ENCODE results near the gene PLEKHH3.

Gene PLEKHH3

GRCh38 chr17:42704490-42704836, 27.7 kb upstream of the PLEKHH3 start:
- Histone ChIP-seq H3K14ac (ENCODE audit: low read length) (no peak overlapping the region), H4K8ac (ENCODE audit: low read depth, low read length) (no peak overlapping the region), H2BK5ac (ENCODE audit: low read depth, low read length, poor library complexity) (no peak overlapping the region), H3K4me1 (ENCODE audit: control insufficient read depth in 1 of 2, insufficient read depth in 2 of 2, low read length in 2 of 2) (no peaks in the 10 kb centered on the region), H2AK5ac (ENCODE audit: low read length) (no peak overlapping the region), H3K18ac (ENCODE audit: low read length) (no peak overlapping the region), H2AFZ (ENCODE audit: insufficient read depth, low read length, poor library complexity) (no peak overlapping the region), H2BK120ac (ENCODE audit: insufficient read depth, low read length, poor library complexity) (no peak overlapping the region), H3K27ac (ENCODE audit: low read depth, low read length) (no peak overlapping the region), H3K9ac (ENCODE audit: low read length) (no peak overlapping the region), H3K27me3 (ENCODE audit: insufficient read depth, low read length) (no peaks in the 10 kb centered on the region), H2BK12ac (ENCODE audit: low read length) (no peak overlapping the region), H4K12ac (ENCODE audit: low read depth, low read length) (no peak overlapping the region), H3K4me3 (ENCODE audit: low read depth, low read length) (no peak overlapping the region), H3K36me3 (ENCODE audit: control insufficient read depth in 1 of 2, insufficient read depth in 2 of 2, low read length in 2 of 2) (peaks cover 39 to 60% of the 10 kb centered on the region in 2 experiments), H4K91ac (ENCODE audit: low read depth, low read length) (no peak overlapping the region), H3K4ac (ENCODE audit: low read depth, low read length) (no peak overlapping the region), H3K23ac (ENCODE audit: low read length) (no peak overlapping the region), H3K79me2 (ENCODE audit: control insufficient read depth, insufficient read depth, low read length, poor library complexity) (no peaks in the 10 kb centered on the region), H3K79me1 (ENCODE audit: low read length) (no peaks in the 10 kb centered on the region), H3K9me3 (ENCODE audit: insufficient read depth, low read depth, low read length) (no peaks in the 10 kb centered on the region), H3K4me2 (ENCODE audit: low read length) (no peak overlapping the region)
- no peak for DNase-seq
- WGBS (ENCODE audit: extremely low coverage, insufficient coverage, insufficient read length), result no CpG with 5 or more reads among the region's 5 CpGs

DNA sequence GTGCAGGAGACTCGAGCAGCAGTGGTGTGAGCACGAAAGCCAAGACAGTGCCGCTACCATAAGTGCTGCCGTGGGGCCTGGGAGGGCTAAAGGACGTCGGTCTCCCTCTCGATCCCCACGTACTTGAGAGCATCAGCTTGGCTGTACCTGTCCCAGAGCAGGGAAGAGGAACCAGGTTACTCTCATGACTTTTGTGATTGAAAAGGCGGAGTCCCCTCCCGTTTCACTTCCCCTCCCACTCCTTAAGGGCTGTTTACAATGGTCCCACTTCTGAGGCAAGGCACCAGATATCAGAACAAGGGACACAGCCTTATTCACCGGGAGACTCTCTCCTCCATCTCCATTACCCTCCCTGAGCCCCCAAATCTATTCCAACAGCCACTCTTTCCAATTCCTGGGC, 25.7 kb upstream of the PLEKHH3 start:
- Histone ChIP-seq H3K36me3 (ENCODE audit: control insufficient read depth in 1 of 2, insufficient read depth in 2 of 2, low read length in 2 of 2) (peaks cover 31 to 48% of the 10 kb centered on the region in 2 experiments), H3K9ac (ENCODE audit: low read length) (no peak overlapping the region), H2BK120ac (ENCODE audit: insufficient read depth, low read length, poor library complexity) (no peak overlapping the region), H4K91ac (ENCODE audit: low read depth, low read length) (no peak overlapping the region), H3K79me2 (ENCODE audit: control insufficient read depth, insufficient read depth, low read length, poor library complexity) (no peaks in the 10 kb centered on the region), H4K8ac (ENCODE audit: low read depth, low read length) (no peak overlapping the region), H3K4me2 (ENCODE audit: low read length) (no peak overlapping the region), H3K4me3 (ENCODE audit: low read depth, low read length) (no peak overlapping the region), H3K79me1 (ENCODE audit: low read length) (no peaks in the 10 kb centered on the region), H3K18ac (ENCODE audit: low read length) (no peak overlapping the region), H3K27me3 (ENCODE audit: insufficient read depth, low read length) (no peaks in the 10 kb centered on the region), H4K12ac (ENCODE audit: low read depth, low read length) (no peak overlapping the region), H3K9me3 (ENCODE audit: insufficient read depth, low read depth, low read length) (no peaks in the 10 kb centered on the region), H3K4me1 (ENCODE audit: control insufficient read depth in 1 of 2, insufficient read depth in 2 of 2, low read length in 2 of 2) (no peaks in the 10 kb centered on the region), H3K14ac (ENCODE audit: low read length) (no peak overlapping the region), H3K27ac (ENCODE audit: low read depth, low read length) (no peak overlapping the region), H2BK12ac (ENCODE audit: low read length) (no peak overlapping the region), H2BK5ac (ENCODE audit: low read depth, low read length, poor library complexity) (no peak overlapping the region), H3K4ac (ENCODE audit: low read depth, low read length) (no peak overlapping the region), H2AFZ (ENCODE audit: insufficient read depth, low read length, poor library complexity) (no peak overlapping the region), H3K23ac (ENCODE audit: low read length) (no peak overlapping the region), H2AK5ac (ENCODE audit: low read length) (no peak overlapping the region)
- no CpG with 5 or more reads among the region's 11 CpGs for WGBS (ENCODE audit: extremely low coverage, insufficient coverage, insufficient read length)
- DNase-seq, result no peak

DNA sequence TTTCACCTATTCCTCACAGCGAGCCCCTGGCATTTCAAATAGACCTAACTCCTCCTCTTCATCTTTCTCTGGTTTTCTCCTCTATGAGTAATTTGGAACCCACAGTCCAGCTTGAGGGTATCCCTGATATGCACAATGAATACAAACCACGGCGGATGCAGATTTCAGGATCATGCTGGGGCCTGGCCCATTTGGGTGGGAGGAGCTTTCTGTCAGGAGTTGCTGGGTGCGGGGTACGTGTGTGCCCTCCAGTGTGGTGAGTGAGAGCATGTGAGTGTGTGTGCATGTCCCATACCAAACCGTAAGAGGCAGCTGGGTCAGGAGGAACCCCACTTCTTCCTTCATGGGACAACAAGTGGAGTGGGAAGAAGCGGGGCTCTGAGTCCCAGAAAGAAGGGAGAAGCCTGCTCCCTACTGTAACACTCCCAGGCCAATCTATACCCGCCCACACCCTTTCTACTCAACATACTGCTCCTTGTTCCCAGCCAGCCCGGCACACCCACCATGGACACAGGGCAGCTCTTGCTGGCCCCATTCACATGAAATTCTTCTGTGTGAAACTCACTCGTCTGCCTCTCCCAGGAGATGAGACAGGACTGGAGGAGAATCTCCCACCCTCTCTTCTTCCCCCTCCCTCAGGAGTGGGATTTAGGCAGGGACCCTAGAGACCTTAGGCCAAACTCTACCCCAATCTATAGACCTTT, 23.9 kb upstream of the PLEKHH3 start:
- H3K9ac ChIP-seq (ENCODE audit: low read length), result no peak overlapping the region
- H3K14ac ChIP-seq (ENCODE audit: low read length), result no peak overlapping the region
- no peak overlapping the region for H2AFZ ChIP-seq (ENCODE audit: insufficient read depth, low read length, poor library complexity)
- H3K79me1 ChIP-seq (ENCODE audit: low read length), result no peaks in the 10 kb centered on the region
- no peaks in the 10 kb centered on the region for H3K4me1 ChIP-seq (ENCODE audit: control insufficient read depth in 1 of 2, insufficient read depth in 2 of 2, low read length in 2 of 2)
- H2BK12ac ChIP-seq (ENCODE audit: low read length), result no peak overlapping the region
- no peaks in the 10 kb centered on the region for H3K79me2 ChIP-seq (ENCODE audit: control insufficient read depth, insufficient read depth, low read length, poor library complexity)
- H3K4me3 ChIP-seq (ENCODE audit: low read depth, low read length), result no peak overlapping the region
- no peak for DNase-seq
- no peak overlapping the region for H3K4me2 ChIP-seq (ENCODE audit: low read length)
- peaks cover 24 to 38% of the 10 kb centered on the region in 2 experiments for H3K36me3 ChIP-seq (ENCODE audit: control insufficient read depth in 1 of 2, insufficient read depth in 2 of 2, low read length in 2 of 2)
- no peak overlapping the region for H3K27ac ChIP-seq (ENCODE audit: low read depth, low read length)
- no peak overlapping the region for H4K12ac ChIP-seq (ENCODE audit: low read depth, low read length)
- no peak overlapping the region for H3K23ac ChIP-seq (ENCODE audit: low read length)
- H4K8ac ChIP-seq (ENCODE audit: low read depth, low read length), result no peak overlapping the region
- H3K27me3 ChIP-seq (ENCODE audit: insufficient read depth, low read length), result no peaks in the 10 kb centered on the region
- H2BK5ac ChIP-seq (ENCODE audit: low read depth, low read length, poor library complexity), result no peak overlapping the region
- peaks cover 1% of the 10 kb centered on the region for H3K9me3 ChIP-seq (ENCODE audit: insufficient read depth, low read depth, low read length)
- no peak overlapping the region for H3K18ac ChIP-seq (ENCODE audit: low read length)
- WGBS (ENCODE audit: extremely low coverage, insufficient coverage, insufficient read length), result no CpG with 5 or more reads among the region's 10 CpGs
- H4K91ac ChIP-seq (ENCODE audit: low read depth, low read length), result no peak overlapping the region
- no peak overlapping the region for H2AK5ac ChIP-seq (ENCODE audit: low read length)
- H2BK120ac ChIP-seq (ENCODE audit: insufficient read depth, low read length, poor library complexity), result no peak overlapping the region
- H3K4ac ChIP-seq (ENCODE audit: low read depth, low read length), result no peak overlapping the region

DNA sequence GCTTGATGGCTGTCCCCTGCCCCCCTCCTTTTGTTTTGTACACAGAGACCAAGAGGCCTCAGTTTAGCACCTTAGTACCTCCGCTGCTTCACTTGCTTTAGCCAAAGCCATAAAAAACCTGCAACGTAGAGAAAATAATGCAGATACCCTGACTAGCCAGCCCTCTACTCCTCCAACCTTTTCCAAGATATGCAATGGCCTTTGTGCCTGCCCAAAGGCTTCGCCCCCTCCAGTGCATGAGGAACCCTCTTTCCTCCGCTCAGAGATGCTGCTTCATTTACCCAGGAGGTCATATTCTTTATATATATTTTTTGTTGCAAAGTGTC, 22.6 kb upstream of the PLEKHH3 start:
- Histone ChIP-seq H3K4me1 (ENCODE audit: control insufficient read depth in 1 of 2, insufficient read depth in 2 of 2, low read length in 2 of 2) (no peaks in the 10 kb centered on the region), H4K91ac (ENCODE audit: low read depth, low read length) (no peak overlapping the region), H2BK12ac (ENCODE audit: low read length) (no peak overlapping the region), H2BK5ac (ENCODE audit: low read depth, low read length, poor library complexity) (no peak overlapping the region), H3K4me2 (ENCODE audit: low read length) (no peak overlapping the region), H3K4me3 (ENCODE audit: low read depth, low read length) (no peak overlapping the region), H4K12ac (ENCODE audit: low read depth, low read length) (no peak overlapping the region), H4K8ac (ENCODE audit: low read depth, low read length) (no peak overlapping the region), H3K27me3 (ENCODE audit: insufficient read depth, low read length) (no peaks in the 10 kb centered on the region), H3K18ac (ENCODE audit: low read length) (no peak overlapping the region), H2AFZ (ENCODE audit: insufficient read depth, low read length, poor library complexity) (no peak overlapping the region), H3K9ac (ENCODE audit: low read length) (no peak overlapping the region), H3K9me3 (ENCODE audit: insufficient read depth, low read depth, low read length) (peaks cover 1% of the 10 kb centered on the region), H3K27ac (ENCODE audit: low read depth, low read length) (no peak overlapping the region), H2BK120ac (ENCODE audit: insufficient read depth, low read length, poor library complexity) (no peak overlapping the region), H3K14ac (ENCODE audit: low read length) (no peak overlapping the region), H3K79me2 (ENCODE audit: control insufficient read depth, insufficient read depth, low read length, poor library complexity) (no peaks in the 10 kb centered on the region), H3K4ac (ENCODE audit: low read depth, low read length) (no peak overlapping the region), H3K79me1 (ENCODE audit: low read length) (no peaks in the 10 kb centered on the region), H2AK5ac (ENCODE audit: low read length) (no peak overlapping the region), H3K23ac (ENCODE audit: low read length) (no peak overlapping the region), H3K36me3 (ENCODE audit: control insufficient read depth in 1 of 2, insufficient read depth in 2 of 2, low read length in 2 of 2) (peaks cover 18 to 26% of the 10 kb centered on the region in 2 experiments)
- no CpG with 5 or more reads among the region's 4 CpGs for WGBS (ENCODE audit: extremely low coverage, insufficient coverage, insufficient read length)
- no peak for DNase-seq

Measured in trophoblast cell (in vitro differentiated cells and primary cell).